Measurements from ENCODE around the gene RPUSD3. TPM values are rescaled to one million over a fixed set of nuclear protein-coding genes. Genes with fewer than 3 reads are reported as not detected.
A peak's percentile ranks its signal among the peaks of the same experiment; 100 is the strongest.

RPUSD3 gene
- total and polyA plus RNA-seq, 4 donors: 14.4 to 22.7 (median 18.8) TPM

GRCh38 chr3:9846931-9847488, 3.2 kb upstream of the RPUSD3 start:
- H3K27ac ChIP-seq (ENCODE audit: low read depth in 1 of 2, low read length in 2 of 2): no peak overlapping the region
- TF ChIP-seq NR2F2 (IDR thresholded peaks at IDR 0.05): no peak
- no peak for TF ChIP-seq JUND (IDR thresholded peaks at IDR 0.05)
- TF ChIP-seq TAF1 (conservative IDR thresholded peaks at IDR 0.05): no peak
- TF ChIP-seq GABPA (IDR thresholded peaks at IDR 0.05 in 1 of 2, conservative IDR thresholded peaks at IDR 0.05 in 1 of 2): no peak
- TF ChIP-seq CTCF (IDR thresholded peaks at IDR 0.05; ENCODE audit: low read depth, low read length, missing input control): no peak
- TF ChIP-seq MAX (IDR thresholded peaks at IDR 0.05): no peak
- no peak for TF ChIP-seq REST (IDR thresholded peaks at IDR 0.05)
- no peak for TF ChIP-seq SP1 (IDR thresholded peaks at IDR 0.05)
- no peak for TF ChIP-seq ATF3 (IDR thresholded peaks at IDR 0.05)
- no peak for TF ChIP-seq YY1 (IDR thresholded peaks at IDR 0.05)
- no peak for TF ChIP-seq EGR1 (IDR thresholded peaks at IDR 0.05; ENCODE audit: low read depth in 2 of 2)
- TF ChIP-seq FOXA2 (IDR thresholded peaks at IDR 0.05): no peak
- no peak for TF ChIP-seq RXRA (IDR thresholded peaks at IDR 0.05)
- H3K9ac ChIP-seq (ENCODE audit: low read depth in 1 of 2, low read length in 2 of 2): no peak overlapping the region
- no peaks in the 10 kb centered on the region for H3K27me3 ChIP-seq (ENCODE audit: control insufficient read depth in 4 of 4, insufficient read depth in 4 of 4, low read length in 3 of 4)
- WGBS: 95% methylated on average over 6 of the region's 6 CpGs
- peaks cover 0 to under 1% (median 0%) of the 10 kb centered on the region in 4 donors for H3K36me3 ChIP-seq (ENCODE audit: control insufficient read depth in 4 of 4, insufficient read depth in 3 of 4, low read depth in 1 of 4, low read length in 3 of 4)
- no peaks in the 10 kb centered on the region for H3K9me3 ChIP-seq (ENCODE audit: control insufficient read depth in 4 of 4, low read length in 3 of 4)
- H3K4me3 ChIP-seq (ENCODE audit: low read depth in 1 of 3, low read length in 3 of 3): no peak overlapping the region
- no peak for DNase-seq (ENCODE audit: low spot score)
- H3K4me1 ChIP-seq (ENCODE audit: control insufficient read depth in 4 of 4, insufficient read depth in 4 of 4, low read length in 3 of 4): peaks cover 2 to 28% (median 21%) of the 10 kb centered on the region in 4 donors

GRCh38 chr3:9846231-9846630, 2.4 kb upstream of the RPUSD3 start:
- TF ChIP-seq YY1 (IDR thresholded peaks at IDR 0.05): no peak
- peak; percentile 36 for TF ChIP-seq NR2F2 (IDR thresholded peaks at IDR 0.05)
- Histone ChIP-seq H3K27ac (ENCODE audit: low read depth in 1 of 2, low read length in 2 of 2) (no peak overlapping the region), H3K9ac (ENCODE audit: low read depth in 1 of 2, low read length in 2 of 2) (no peak overlapping the region), H3K4me1 (ENCODE audit: control insufficient read depth in 4 of 4, insufficient read depth in 4 of 4, low read length in 3 of 4) (peaks cover 2 to 25% (median 18%) of the 10 kb centered on the region in 4 donors), H3K4me3 (ENCODE audit: low read depth in 1 of 3, low read length in 3 of 3) (no peak overlapping the region), H3K36me3 (ENCODE audit: control insufficient read depth in 4 of 4, insufficient read depth in 3 of 4, low read depth in 1 of 4, low read length in 3 of 4) (peaks cover under 1 to 6% (median 3%) of the 10 kb centered on the region in 4 donors), H3K27me3 (ENCODE audit: control insufficient read depth in 4 of 4, insufficient read depth in 4 of 4, low read length in 3 of 4) (no peaks in the 10 kb centered on the region), H3K9me3 (ENCODE audit: control insufficient read depth in 4 of 4, low read length in 3 of 4) (no peaks in the 10 kb centered on the region)
- DNase-seq (ENCODE audit: low spot score): no peak
- WGBS: 81% methylated on average over 6 of the region's 6 CpGs
